ENCODE data around the gene SDR9C7. TPM values are rescaled to one million over a fixed set of nuclear protein-coding genes. Genes with fewer than 3 reads are reported as not detected.
"Not testable (repeated sequence)": the region's sequence is repeated elsewhere in the genome, so short reads cannot be mapped to it uniquely, and the experiment has no call there.

SDR9C7 gene
- total and polyA plus RNA-seq, 3 experiments from 2014 or later, result not detected

- POLR2A ChIA-PET; H3K27me3 ChIP-seq (ENCODE audit: insufficient read depth, low read length, poor library complexity, severe bottlenecking); H3K4me3 Mint-ChIP-seq; H3K27ac ChIP-seq (ENCODE audit: low read depth, low read length); H3K36me3 Mint-ChIP-seq; H3K9me3 ChIP-seq (ENCODE audit: low read length); DNase-seq; CTCF ChIA-PET; H3K27me3 Mint-ChIP-seq; H3K4me1 Mint-ChIP-seq; H3K9me3 Mint-ChIP-seq; H3K4me3 ChIP-seq (ENCODE audit: low read length); H3K27ac Mint-ChIP-seq; H3K36me3 ChIP-seq (ENCODE audit: insufficient read depth, low read length); H3K4me1 ChIP-seq (ENCODE audit: insufficient read depth, low read length): not testable (repeated sequence)
Observed at GRCh38 chr12:56974224-56974623, 40.0 kb upstream of the SDR9C7 start.

- H3K9me3 Mint-ChIP-seq; DNase-seq; H3K4me1 Mint-ChIP-seq; H3K4me1 ChIP-seq (ENCODE audit: insufficient read depth, low read length); H3K36me3 Mint-ChIP-seq; H3K36me3 ChIP-seq (ENCODE audit: insufficient read depth, low read length); H3K27ac ChIP-seq (ENCODE audit: low read depth, low read length); H3K4me3 Mint-ChIP-seq; H3K27me3 Mint-ChIP-seq; H3K4me3 ChIP-seq (ENCODE audit: low read length); H3K27ac Mint-ChIP-seq; H3K9me3 ChIP-seq (ENCODE audit: low read length); CTCF ChIA-PET; H3K27me3 ChIP-seq (ENCODE audit: insufficient read depth, low read length, poor library complexity, severe bottlenecking); POLR2A ChIA-PET: not testable (repeated sequence)
Observed at GRCh38 chr12:56968910-56969309, 34.7 kb upstream of the SDR9C7 start.

- H3K27ac Mint-ChIP-seq; POLR2A ChIA-PET; H3K4me1 Mint-ChIP-seq; H3K27me3 ChIP-seq (ENCODE audit: insufficient read depth, low read length, poor library complexity, severe bottlenecking); H3K4me3 Mint-ChIP-seq; CTCF ChIA-PET; H3K9me3 Mint-ChIP-seq; H3K4me3 ChIP-seq (ENCODE audit: low read length); H3K4me1 ChIP-seq (ENCODE audit: insufficient read depth, low read length); DNase-seq; H3K27ac ChIP-seq (ENCODE audit: low read depth, low read length); H3K36me3 ChIP-seq (ENCODE audit: insufficient read depth, low read length); H3K27me3 Mint-ChIP-seq; H3K9me3 ChIP-seq (ENCODE audit: low read length); H3K36me3 Mint-ChIP-seq: not testable (repeated sequence)
Observed at GRCh38 chr12:56965997-56966642, 31.9 kb upstream of the SDR9C7 start.

- H3K4me1 Mint-ChIP-seq; POLR2A ChIA-PET; H3K4me1 ChIP-seq (ENCODE audit: insufficient read depth, low read length); H3K27ac Mint-ChIP-seq; H3K27me3 Mint-ChIP-seq; CTCF ChIA-PET; H3K4me3 ChIP-seq (ENCODE audit: low read length); DNase-seq; H3K27ac ChIP-seq (ENCODE audit: low read depth, low read length); H3K9me3 Mint-ChIP-seq; H3K9me3 ChIP-seq (ENCODE audit: low read length); H3K36me3 ChIP-seq (ENCODE audit: insufficient read depth, low read length); H3K4me3 Mint-ChIP-seq; H3K27me3 ChIP-seq (ENCODE audit: insufficient read depth, low read length, poor library complexity, severe bottlenecking): not testable (repeated sequence)
- peaks cover 0 to 11% (median 5%) of the 10 kb centered on the region in 3 donors for H3K36me3 Mint-ChIP-seq
Observed at GRCh38 chr12:56965124-56965523, 30.9 kb upstream of the SDR9C7 start.

- H3K27me3 ChIP-seq (ENCODE audit: insufficient read depth, low read length, poor library complexity, severe bottlenecking); H3K9me3 Mint-ChIP-seq; H3K27ac ChIP-seq (ENCODE audit: low read depth, low read length); CTCF ChIA-PET; H3K36me3 ChIP-seq (ENCODE audit: insufficient read depth, low read length); DNase-seq; H3K9me3 ChIP-seq (ENCODE audit: low read length); H3K4me1 ChIP-seq (ENCODE audit: insufficient read depth, low read length); H3K4me3 ChIP-seq (ENCODE audit: low read length); H3K4me1 Mint-ChIP-seq; H3K27me3 Mint-ChIP-seq; POLR2A ChIA-PET; H3K27ac Mint-ChIP-seq; H3K4me3 Mint-ChIP-seq: not testable (repeated sequence)
- H3K36me3 Mint-ChIP-seq, result peaks cover 0 to 11% (median 4%) of the 10 kb centered on the region in 3 donors
Observed at GRCh38 chr12:56963557-56963956, 29.3 kb upstream of the SDR9C7 start.

- H3K9me3 ChIP-seq (ENCODE audit: low read length); H3K27ac Mint-ChIP-seq; H3K27me3 ChIP-seq (ENCODE audit: insufficient read depth, low read length, poor library complexity, severe bottlenecking); H3K4me1 ChIP-seq (ENCODE audit: insufficient read depth, low read length); H3K4me3 Mint-ChIP-seq; H3K4me1 Mint-ChIP-seq; H3K27ac ChIP-seq (ENCODE audit: low read depth, low read length); H3K36me3 ChIP-seq (ENCODE audit: insufficient read depth, low read length); CTCF ChIA-PET; DNase-seq; H3K4me3 ChIP-seq (ENCODE audit: low read length); POLR2A ChIA-PET: not testable (repeated sequence)
- Mint-ChIP-seq H3K36me3 (peaks cover 2 to 20% (median 4%) of the 10 kb centered on the region in 3 donors), H3K9me3 (peaks cover 4 to 16% (median 11%) of the 10 kb centered on the region in 5 donors), H3K27me3 (peaks cover 5 to 17% of the 10 kb centered on the region in 2 donors)
Observed at GRCh38 chr12:56962247-56962646, 28.0 kb upstream of the SDR9C7 start.

- H3K9me3 ChIP-seq (ENCODE audit: low read length), result no peaks in the 10 kb centered on the region
- Mint-ChIP-seq H3K27ac (no peak overlapping the region), H3K4me3 (no peak overlapping the region), H3K36me3 (peaks cover 2 to 28% (median 8%) of the 10 kb centered on the region in 3 donors), H3K9me3 (peaks cover 0 to 16% (median 8%) of the 10 kb centered on the region in 5 donors), H3K27me3 (peaks cover 8 to 17% of the 10 kb centered on the region in 2 donors), H3K4me1 (no peaks in the 10 kb centered on the region)
- H3K27me3 ChIP-seq (ENCODE audit: insufficient read depth, low read length, poor library complexity, severe bottlenecking), result no peaks in the 10 kb centered on the region
- ChIA-PET POLR2A (no interaction called here), CTCF (no interaction called here)
- no peak overlapping the region for H3K4me3 ChIP-seq (ENCODE audit: low read length)
- no peak overlapping the region for H3K27ac ChIP-seq (ENCODE audit: low read depth, low read length)
- no peaks in the 10 kb centered on the region for H3K36me3 ChIP-seq (ENCODE audit: insufficient read depth, low read length)
- H3K4me1 ChIP-seq (ENCODE audit: insufficient read depth, low read length), result no peaks in the 10 kb centered on the region
- DNase-seq, result no peak
Observed at GRCh38 chr12:56958422-56958821, 24.2 kb upstream of the SDR9C7 start.

GRCh38 chr12:56957229-56958052 is 23.2 kb upstream of the SDR9C7 start, which contains the start of gene RDH16:
TSS of gene RDH16 (minus strand) at chr12:56957608. CDS start at chr12:56957462, 146 bp downstream.
- no peak within 1 kb of the TSS for H3K27ac ChIP-seq (ENCODE audit: low read depth, low read length)
- peaks cover 2 to 30% (median 11%) of the 10 kb centered on the region in 3 donors for H3K36me3 Mint-ChIP-seq
- no peaks in the 10 kb centered on the region for H3K4me1 Mint-ChIP-seq
- no peaks in the 10 kb centered on the region for H3K36me3 ChIP-seq (ENCODE audit: insufficient read depth, low read length)
- CTCF ChIA-PET, result no interaction called here
- H3K4me3 ChIP-seq (ENCODE audit: low read length), result no peak within 1 kb of the TSS
- DNase-seq, result no peak
- peaks cover 0 to 16% (median 5%) of the 10 kb centered on the region in 5 donors for H3K9me3 Mint-ChIP-seq
- H3K4me1 ChIP-seq (ENCODE audit: insufficient read depth, low read length), result no peaks in the 10 kb centered on the region
- POLR2A ChIA-PET, result no interaction called here
- H3K9me3 ChIP-seq (ENCODE audit: low read length), result no peaks in the 10 kb centered on the region
- peaks cover 8 to 17% of the 10 kb centered on the region in 2 donors for H3K27me3 Mint-ChIP-seq
- H3K27ac Mint-ChIP-seq, result no peak within 1 kb of the TSS
- H3K27me3 ChIP-seq (ENCODE audit: insufficient read depth, low read length, poor library complexity, severe bottlenecking), result no peaks in the 10 kb centered on the region
- no peak within 1 kb of the TSS for H3K4me3 Mint-ChIP-seq
